DMS53 (cell line): ENCODE measurements around the gene ARAP1.
A peak's percentile ranks its signal among the peaks of the same experiment; 100 is the strongest.

Source experiments
- DNase-seq: peaks from one replicate; lab custom pipeline; 2025; lab: John Stamatoyannopoulos, UW

ARAP1 gene

DNA sequence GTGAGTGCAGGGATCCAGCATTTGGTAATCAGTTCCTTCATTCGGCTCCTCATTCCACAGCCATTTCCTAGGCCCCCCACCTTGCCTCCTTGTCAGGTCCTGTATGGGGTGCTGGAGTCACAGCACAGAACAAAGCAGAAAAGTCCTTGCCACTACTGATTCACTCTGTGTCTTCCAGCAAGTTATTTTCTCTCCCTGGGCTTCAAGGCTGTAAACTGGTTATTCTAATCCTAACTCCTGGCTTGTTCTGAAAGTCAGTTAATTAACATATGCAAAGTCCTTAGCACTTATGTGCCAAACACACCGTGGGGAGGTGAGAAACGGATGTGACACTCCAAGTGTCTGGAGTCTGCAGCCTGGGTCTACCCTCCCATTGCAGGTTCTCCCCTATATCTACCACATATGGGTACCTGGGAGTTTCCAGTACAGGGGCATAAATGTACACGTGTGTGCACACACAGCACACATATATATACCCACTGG lies 47.4 kb downstream of the ARAP1 start:
- DNase-seq, result no peak

DNA sequence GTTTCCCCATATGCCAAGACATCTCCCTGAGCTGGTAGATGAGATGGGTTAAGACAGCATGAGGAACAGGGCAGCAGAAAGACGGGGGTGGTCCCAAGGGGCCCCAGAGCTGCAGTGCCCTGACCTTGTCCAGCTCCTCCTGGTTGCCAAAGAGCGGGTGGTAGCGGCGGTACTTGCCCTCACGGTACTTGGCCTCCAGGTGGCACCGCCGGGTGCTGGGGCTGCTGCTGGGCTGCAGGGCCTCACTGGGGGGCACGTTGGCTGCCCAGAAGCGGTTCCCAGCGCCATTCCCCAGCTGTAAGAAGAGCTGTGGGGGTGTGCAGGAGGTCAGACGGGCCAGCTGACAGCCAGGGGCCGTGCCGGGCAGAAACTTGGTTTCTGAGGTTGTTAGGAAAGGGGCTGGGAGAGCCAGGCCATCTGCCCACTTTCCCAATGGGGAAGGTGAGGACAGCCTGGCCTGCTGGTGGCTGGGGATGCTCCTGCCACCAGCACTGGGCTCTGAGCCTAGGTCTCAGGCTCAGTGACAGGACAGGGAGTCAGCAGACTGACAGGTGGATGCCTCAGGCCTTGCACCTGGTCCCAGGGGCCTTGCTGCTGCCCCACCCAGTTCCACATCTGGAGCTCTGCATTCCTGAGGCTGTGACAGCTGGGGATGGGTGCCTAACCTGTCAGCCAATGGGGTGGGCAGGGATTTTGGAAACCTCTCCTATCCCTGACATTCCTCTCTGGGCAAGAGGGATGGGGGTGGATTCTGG lies 48.0 kb downstream of the ARAP1 start:
- DNase-seq, result peak; percentile 45

DNA sequence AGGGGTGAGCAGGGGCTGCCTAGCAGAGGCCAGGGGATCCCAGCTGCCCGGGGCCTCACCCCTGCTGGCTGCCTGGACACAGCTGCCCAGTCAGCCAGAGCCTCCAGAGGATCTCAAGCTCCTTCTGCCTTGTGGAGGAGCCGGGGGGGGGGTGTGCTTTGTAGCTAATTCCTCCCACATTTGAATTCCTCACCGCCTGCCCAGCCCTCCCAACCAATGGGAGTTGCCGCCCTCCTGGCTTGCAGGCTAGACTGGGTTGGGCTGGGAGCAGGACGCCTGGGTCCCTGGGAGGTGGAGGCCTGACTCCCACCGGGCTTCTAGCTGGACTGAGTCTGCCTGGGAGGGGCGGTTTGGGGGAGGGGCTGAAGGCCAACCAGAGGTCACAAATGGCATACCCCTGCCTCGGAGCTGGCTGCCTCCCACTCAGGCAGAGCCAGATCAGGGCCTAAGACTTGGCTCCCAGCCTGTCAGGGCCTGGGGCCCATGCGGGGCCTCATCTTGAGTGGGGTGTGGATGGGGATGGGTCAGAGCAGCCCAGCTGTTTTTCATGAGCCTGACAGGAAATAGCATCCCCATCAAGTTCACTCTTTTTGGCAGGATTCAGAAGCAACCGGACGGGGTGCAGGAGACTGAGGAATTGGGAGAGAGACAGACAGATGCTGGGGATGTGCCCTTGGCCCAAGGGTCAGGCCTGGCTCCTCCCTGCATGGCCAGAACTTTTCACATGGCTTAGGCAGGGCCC lies 48.8 kb downstream of the ARAP1 start:
- no peak for DNase-seq

DNA sequence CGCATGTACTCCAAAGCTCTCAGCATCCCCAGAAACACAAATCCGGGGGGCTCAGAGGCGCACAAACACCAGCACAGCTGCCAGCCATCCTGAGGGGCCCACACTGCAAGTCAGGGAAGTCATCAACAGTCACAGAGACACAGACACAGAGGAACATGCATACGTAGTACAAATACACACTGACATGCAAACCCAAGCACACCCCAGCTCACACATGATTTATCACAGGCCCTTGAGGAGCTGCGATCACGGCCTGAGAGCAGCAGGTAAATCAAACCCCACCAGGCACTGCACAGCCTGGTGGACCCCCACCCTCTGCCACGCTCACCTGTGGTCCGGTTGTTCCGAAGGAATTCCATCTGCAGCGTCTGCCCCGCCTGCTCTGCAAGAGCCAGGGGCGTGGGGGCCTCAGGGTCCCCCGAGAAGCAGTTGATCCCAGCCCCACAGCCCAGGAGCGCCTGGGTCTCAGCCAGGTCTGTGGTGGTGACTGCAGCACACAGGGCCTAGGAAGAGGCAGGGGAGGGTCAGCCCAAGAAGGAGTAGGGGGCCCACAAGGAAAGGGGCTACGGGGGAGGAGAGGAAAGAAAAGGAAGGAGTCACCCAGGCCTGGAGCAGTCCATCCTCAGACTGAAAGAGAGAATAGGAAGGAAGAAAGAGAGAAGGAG lies 49.5 kb downstream of the ARAP1 start:
- no peak for DNase-seq

DNA sequence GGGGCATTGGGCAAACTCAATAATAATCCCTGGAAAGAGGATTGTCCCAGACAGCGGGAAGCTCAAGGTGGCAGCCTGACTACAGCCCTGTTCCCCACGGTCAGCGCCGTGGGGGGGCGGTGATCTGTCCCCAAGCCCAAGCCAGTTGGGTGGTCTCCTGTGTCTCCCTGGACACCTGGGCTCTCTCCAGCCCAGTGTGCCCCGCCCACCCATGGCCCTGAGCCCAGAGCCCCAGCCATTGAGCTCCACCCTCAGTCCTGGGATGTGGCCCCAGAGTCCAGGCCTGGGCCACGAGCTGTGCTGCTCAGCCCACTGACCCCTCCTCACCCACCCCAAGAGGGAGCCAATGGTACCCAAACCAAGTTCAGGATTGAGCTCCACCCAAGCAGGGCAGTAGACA lies 50.1 kb downstream of the ARAP1 start:
- DNase-seq, result no peak

DNA sequence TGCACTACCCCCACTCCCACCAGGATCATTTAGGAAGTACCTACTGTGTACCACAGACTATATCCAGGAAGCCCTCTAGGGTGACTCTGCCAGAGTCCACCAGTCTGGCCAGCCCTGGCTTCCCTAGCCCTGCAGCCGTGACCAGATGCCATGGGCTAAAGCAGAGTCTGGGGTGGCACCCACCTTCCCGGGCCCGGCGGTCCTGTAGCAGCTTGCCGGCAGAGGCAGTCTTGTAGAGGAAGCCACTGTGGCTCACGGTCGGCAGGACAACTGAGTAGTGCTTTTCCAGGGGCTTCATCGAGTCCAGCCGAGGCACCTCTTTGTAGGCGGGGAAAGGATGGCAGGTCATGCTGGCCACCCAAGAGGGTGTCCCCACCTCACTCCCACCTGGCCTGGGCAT lies 50.7 kb downstream of the ARAP1 start:
- DNase-seq, result no peak

DNA sequence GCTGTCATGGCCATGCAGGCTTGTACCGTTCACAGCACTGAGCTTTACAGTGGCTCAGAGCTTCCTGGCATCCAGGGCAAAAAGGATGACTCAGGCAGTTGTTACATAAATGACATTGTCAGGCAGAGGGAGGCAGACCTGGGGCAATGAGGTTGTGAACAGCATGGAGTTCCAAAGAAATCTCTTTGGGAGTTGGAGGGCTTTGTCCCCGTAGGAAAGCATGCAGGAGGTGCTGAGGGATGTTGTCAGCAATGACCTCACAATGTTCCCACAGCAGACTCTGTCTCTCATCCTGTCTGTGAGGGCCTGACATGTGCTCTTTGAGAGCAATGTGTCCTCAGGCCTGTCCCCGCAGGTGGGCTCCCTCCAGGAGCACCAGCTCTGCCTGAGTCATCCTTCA lies 52.1 kb downstream of the ARAP1 start:
- no peak for DNase-seq

DNA sequence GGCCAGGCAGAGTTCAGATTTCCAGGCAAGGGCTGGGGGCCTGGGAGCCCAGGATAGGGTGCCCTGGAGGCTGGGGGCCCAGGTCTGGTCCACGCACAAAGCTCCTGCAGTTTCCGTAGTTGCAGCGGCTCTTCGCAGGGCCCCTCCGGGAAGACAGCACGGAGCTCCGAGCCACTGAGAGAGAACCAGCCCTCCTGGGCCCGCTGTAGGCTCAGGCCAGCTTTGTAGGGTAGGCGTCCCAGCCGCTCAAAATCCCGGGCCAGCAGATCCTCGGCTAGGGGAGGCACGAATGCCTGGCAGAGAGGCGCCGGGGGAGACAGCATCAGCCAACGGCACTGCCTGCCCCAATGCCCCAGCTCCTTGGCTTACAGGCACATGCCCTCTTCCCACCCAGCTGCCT lies 54.4 kb downstream of the ARAP1 start:
- no peak for DNase-seq

DNA sequence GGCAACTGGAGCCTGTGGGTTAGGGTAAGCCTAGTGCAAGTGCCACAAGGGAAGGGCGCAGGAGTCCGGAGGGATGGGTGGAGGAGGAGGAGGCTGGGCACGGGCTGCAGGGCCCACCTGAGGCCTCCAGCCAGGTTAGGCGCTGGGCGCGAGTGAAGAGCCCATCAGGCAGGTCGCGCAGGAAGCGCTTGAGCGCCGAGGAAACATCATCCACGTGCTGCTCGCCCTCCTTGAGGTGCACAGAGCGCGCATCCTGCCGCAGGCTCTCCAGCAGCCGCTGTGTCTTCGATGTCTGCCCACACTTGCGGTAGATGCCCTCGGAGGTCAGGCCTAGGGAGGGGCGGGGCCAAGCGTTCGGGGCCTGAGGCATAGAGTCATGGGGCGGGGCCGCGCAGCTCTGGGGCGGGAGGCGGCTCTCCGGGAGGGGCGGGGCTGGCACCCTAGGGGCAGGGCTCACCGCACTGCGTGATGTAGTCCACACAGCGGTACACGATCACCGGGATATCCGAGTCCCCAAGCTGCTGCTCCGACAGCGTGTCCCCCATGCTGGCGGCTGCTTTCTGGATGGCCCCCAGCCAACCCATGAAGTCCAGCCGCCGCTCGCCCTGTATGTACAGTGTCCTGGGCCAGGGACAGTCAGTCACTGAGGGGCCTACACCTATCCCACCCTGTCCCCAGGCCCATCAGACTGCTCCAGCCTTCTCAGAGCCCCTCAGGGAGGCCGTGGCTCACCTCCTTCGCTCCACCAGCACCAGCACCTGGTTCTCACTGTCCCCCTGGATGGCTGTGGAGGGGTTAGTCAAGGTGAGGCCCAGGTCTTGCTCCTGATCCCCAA lies 55.1 kb downstream of the ARAP1 start:
- no peak for DNase-seq

DNA sequence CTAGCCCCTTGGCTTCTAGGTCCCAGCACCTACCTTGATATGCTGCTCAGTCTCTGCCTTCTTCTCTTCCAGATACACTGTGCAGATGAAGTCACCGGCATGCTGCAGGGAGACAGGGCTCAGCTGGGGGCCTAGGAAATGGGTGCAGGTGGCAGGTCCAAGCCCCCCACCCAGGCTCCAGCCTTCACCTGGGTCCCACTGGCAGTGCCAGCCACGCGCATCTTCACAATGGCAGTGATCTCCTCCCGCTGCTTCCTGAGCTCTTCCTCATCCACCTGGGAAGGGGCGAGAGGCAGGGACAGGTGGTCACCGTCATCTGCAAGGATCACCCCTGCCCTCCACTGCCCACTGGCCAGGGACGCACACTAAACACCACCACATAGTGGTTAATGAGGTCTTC lies 56.9 kb downstream of the ARAP1 start:
- DNase-seq, result no peak

DNA sequence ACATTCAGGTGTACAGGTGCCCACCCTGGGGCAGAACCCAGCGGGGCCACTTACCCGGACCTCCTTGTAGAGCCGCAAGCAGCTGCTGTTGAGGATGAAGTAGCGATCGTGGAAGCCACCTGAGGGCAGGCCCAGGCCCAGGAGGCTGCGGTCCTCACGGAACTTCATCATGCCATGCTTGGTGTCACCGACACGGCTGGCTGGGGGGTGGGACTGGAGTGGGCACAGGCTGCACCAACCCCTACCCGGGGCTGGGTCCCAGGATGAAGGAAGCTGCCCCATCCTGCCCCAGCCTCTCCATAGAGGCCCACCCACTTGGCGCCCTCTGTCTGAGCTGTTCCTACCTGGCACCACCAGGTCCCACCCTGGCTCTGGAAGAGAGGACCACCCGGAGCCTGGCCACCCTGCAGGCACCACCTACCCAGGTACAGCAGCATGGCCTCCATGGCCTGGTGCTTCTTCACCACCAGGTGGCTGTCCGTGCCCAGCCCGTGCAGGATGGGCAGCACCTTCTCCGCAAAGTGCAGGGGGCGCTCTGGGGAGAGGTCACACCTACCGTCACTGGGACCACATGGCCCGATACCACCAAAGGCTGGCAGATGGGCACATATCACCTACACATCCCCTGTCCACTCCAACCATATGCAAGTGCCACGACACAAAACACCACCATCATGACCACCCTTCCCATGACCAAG lies 58.8 kb downstream of the ARAP1 start:
- DNase-seq, result no peak

DNA sequence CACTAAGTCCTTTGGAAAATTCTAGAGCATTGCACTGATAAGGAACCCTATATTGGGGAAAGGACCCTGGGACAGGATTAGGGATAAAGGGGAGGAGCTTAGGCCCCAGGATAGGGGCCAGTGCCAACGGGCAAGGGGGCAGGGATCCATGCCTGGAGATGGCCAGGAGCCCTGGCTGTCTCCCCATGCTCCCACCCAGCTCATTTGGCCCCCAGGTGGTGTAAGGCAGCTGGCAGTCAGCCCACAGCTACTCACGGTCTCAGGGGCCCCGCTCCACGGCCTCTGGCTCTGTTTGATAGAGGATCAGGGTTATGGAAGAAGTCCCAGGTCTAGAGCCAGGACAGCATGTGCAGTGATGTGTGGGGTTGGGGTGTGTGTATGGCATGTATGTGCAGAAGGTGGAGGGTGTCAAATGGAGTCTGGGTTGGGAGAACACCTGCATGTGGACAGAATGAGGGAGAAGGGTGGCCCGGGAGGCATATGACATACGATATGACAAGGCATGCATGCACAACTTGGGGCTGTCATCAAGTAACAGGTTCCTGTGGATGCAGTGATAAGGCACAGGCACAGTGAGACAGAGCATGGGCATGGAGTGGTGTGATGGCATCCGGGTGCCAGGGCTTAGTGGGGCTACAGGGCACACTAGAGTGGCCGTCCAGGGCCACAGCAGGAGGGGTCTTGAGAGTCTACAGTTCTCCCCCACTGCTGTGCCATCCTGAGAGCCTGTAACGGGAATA lies 59.5 kb downstream of the ARAP1 start:
- DNase-seq, result no peak

DNA sequence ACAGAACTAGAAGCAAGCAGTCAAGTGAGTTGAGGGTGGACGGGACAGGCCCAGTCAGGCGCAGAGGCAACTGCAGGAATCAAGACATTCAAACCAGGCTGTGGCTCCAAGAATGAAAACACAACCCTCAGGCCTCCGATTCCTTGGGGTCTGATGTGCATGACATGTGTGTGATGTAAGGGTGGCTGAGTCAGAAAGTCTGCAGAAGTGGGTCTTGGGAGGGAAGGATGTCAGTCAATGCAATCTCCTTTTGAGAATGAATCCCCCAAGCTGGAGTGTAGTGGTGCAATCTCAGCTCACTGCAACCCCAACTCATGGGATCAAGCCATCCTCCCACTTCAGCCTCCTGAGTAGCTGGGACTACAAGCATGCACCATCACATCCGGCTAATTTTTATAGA lies 62.0 kb downstream of the ARAP1 start:
- no peak for DNase-seq

DNA sequence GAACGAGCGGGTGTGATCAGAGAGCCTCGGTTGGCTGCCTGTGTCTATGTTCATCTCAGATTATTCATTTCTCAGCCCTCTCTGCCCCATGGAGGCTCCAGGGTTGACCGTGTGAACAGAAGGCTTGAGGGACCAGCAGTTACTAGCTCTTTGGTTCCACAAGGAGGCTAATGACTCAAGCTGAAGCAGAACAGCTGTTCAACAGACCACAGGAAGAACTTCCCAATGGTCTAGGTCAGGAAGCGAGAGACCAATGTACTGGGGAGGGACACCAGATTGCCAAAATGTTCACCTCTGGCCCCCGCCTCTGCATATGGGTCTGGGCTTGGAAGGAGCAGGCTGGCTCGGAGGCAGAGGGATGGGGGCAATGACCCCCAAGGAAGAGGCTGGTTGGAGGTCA lies 63.3 kb downstream of the ARAP1 start:
- no peak for DNase-seq

DNA sequence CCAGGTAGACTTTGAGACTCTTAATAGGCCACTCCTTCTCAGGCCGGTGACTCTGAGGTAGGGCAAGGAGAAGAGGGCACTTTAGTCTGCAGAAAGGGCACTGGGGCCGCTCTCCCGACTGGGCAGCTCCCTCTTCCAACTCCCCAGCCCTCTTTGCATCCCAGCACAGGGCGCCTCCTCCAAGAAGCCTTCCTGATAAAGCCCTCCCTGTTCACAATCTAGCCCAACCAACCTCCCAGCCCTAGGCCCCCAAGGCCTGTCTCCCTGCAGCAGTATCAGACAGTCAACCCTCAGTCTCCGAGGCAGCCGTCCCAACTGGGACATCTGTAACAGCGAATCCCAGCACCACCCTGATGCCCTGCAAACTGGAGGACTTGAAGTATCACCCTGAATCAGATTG lies 63.7 kb downstream of the ARAP1 start:
- DNase-seq, result no peak

DNA sequence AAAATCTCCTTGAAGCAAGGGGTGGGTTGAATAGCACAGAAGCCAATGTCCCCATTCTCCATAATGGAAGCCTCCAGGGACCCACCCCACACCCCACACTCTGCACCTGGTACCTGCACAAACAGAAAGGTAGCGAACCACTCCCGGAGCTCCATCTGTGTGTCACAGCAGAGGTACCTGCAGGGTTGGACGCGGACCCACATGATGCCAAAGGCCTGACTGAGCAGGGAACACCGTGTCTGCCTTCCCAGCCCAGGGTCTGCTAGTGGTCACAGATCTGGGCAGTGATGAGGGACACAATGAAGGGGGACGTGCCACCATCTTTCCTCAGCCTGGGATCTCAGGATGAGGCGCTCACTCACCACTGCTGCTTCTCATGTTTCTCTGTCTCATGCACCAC lies 64.9 kb downstream of the ARAP1 start:
- DNase-seq, result no peak

DNA sequence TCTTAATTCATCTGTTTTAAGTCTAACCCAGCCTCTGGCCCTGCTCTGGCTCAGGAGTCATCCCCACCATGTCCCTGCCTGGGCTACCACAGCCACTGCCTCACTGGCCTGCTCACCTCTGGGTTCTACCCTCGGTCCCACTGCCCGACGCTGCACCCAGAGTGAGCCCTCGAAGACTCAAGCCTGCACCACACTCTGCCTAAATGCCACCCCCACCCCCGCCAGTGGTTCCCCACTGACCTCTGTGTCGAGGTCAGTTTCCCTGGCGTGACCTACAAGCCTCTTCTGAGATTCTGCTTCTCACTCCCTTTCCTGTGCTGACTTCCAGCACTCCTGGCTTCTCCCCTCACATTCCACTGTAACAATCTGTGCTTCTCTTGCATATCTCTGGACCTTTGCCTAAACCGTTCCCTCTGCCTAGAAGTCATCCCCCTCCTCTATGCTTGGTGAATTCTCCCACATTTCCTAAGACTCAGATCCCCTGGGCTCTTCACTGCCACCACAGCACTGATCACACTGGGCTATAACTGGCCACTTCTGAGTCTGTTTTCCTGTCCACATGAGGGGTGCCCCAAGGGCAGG lies 65.5 kb downstream of the ARAP1 start:
- no peak for DNase-seq

DNA sequence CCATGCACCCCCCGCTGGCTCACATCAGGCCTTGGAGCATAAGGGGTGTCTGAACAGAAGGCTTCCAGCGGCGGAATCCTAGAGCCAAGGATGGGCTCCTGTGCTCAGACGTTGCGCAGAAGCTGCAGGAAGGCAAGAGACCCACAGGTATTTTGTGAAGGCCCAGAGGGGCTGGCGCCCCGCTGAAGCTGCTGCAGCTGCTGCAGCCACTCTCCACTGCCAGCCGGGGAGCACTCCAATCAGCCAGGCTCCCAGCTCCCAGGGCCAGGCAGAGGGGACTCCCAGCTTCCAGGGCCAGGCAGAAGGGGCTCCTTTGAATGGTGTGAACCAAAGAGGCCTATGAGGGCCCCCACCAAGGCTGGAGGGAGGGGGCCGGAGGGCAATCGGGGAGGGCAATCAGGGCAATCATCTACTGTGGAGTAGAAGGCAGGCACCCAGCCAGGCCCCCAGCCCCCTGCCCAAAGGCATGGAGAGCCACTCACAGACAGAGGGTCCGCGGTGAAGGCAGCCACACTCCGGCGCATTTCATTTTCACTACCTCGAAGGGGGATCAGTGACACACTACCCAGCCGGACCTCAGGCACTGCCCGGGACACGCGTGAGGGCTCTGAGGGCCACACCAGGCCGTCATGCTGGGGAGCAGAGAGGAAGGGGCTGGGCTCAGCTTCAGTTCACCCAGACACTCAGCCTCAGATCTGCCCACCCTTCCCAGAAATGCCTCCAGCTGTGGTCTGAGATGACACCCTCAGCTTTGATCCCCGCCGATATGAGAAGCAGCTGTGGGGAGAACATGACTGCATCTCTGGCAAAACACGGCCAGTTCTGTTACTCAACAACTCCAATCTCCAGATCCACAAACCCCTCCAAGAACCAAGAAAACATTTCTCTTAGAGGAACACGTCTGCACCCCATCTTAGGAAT lies 66.4 kb downstream of the ARAP1 start:
- no peak for DNase-seq

DNA sequence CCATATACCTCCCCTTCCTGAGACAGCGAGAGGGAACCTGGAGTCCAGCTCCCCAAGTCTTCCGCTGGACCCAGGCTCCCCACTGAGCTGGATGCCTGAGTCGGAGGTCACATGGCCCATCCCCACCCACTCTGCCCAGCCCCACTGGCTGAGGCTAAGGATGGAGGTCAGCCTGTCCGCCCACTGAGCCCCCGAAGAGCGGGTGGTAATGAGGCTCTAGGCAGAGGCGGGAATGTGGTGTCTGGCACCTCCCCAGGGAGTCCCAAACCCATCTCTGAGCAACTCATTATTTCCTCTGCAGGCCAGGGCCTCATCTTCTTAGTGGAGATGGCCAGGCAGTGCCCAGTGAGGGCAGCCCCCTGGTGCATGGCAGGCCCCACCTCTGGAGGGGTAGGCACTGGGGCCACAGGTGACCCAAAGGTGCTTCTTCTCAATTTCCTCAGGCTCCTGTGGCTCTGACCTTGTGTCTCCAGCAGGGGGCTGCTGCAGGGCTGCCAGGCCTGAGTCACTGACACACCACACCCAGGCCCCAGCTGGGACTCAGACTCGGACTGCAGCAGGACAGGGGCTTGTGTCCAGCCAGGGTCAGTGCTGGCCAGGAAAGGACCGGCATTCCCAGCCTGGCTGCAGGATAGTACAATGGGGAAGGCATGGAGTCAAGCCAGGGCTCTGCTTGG lies 67.8 kb downstream of the ARAP1 start:
- peak; percentile 91 for DNase-seq
